ENCODE data around the gene ERRFI1.
"Not testable (repeated sequence)": the region's sequence is repeated elsewhere in the genome, so short reads cannot be mapped to it uniquely, and the experiment has no call there.

The ERRFI1 gene

GRCh38 chr1:8061210-8061609 lies 35.1 kb upstream of the ERRFI1 start:
- peak overlapping the region; percentile 81 for H3K9ac ChIP-seq (ENCODE audit: low read depth, low read length)
- no peaks in the 10 kb centered on the region for H3K9me3 ChIP-seq (replicated peaks; ENCODE audit: low read length)
- H3K4me3 ChIP-seq (ENCODE audit: low read length): no peak overlapping the region
- peaks cover 45% of the 10 kb centered on the region for H3K4me1 ChIP-seq (ENCODE audit: control insufficient read depth, insufficient read depth, low read length)
- H3K4me2 ChIP-seq (ENCODE audit: low read length): peak overlapping the region; percentile 75
- no peaks in the 10 kb centered on the region for H3K36me3 ChIP-seq (ENCODE audit: insufficient read depth, low read length)
- H3K27me3 ChIP-seq (ENCODE audit: control insufficient read depth, insufficient read depth, low read length): no peaks in the 10 kb centered on the region

- Histone ChIP-seq H3K36me3 (ENCODE audit: insufficient read depth, low read length) (no peaks in the 10 kb centered on the region), H3K4me1 (ENCODE audit: control insufficient read depth, insufficient read depth, low read length) (peaks cover 51% of the 10 kb centered on the region), H3K27me3 (ENCODE audit: control insufficient read depth, insufficient read depth, low read length) (no peaks in the 10 kb centered on the region), H3K9me3 (replicated peaks; ENCODE audit: low read length) (no peaks in the 10 kb centered on the region), H3K4me2 (ENCODE audit: low read length) (no peak overlapping the region), H3K9ac (ENCODE audit: low read depth, low read length) (peak overlapping the region; percentile 67), H3K4me3 (ENCODE audit: low read length) (no peak overlapping the region)
These were observed 33.1 kb upstream of the ERRFI1 start for GRCh38 chr1:8059161-8059622.

- H3K4me1 ChIP-seq (ENCODE audit: control insufficient read depth, insufficient read depth, low read length): peaks cover 48% of the 10 kb centered on the region
- not testable (repeated sequence) for H3K4me3 ChIP-seq (ENCODE audit: low read length)
These were observed 31.7 kb upstream of the ERRFI1 start for GRCh38 chr1:8057779-8058178.

GRCh38 chr1:8055973-8056372 lies 29.9 kb upstream of the ERRFI1 start:
- H3K36me3 ChIP-seq (ENCODE audit: insufficient read depth, low read length): no peaks in the 10 kb centered on the region
- H3K9me3 ChIP-seq (replicated peaks; ENCODE audit: low read length): no peaks in the 10 kb centered on the region
- H3K4me2 ChIP-seq (ENCODE audit: low read length): no peak overlapping the region
- H3K9ac ChIP-seq (ENCODE audit: low read depth, low read length): no peak overlapping the region
- no peak overlapping the region for H3K4me3 ChIP-seq (ENCODE audit: low read length)
- H3K4me1 ChIP-seq (ENCODE audit: control insufficient read depth, insufficient read depth, low read length): peaks cover 32% of the 10 kb centered on the region
- H3K27me3 ChIP-seq (ENCODE audit: control insufficient read depth, insufficient read depth, low read length): no peaks in the 10 kb centered on the region

More at GRCh38 chr1:8057779-8058178, 31.7 kb upstream of the ERRFI1 start:
- H3K4me2 ChIP-seq (ENCODE audit: low read length); H3K27me3 ChIP-seq (ENCODE audit: control insufficient read depth, insufficient read depth, low read length); H3K9ac ChIP-seq (ENCODE audit: low read depth, low read length); H3K36me3 ChIP-seq (ENCODE audit: insufficient read depth, low read length); H3K9me3 ChIP-seq (replicated peaks; ENCODE audit: low read length): not testable (repeated sequence)

GRCh38 chr1:8053878-8054567 lies 27.9 kb upstream of the ERRFI1 start:
- Histone ChIP-seq H3K4me2 (ENCODE audit: low read length) (no peak overlapping the region), H3K9me3 (replicated peaks; ENCODE audit: low read length) (no peaks in the 10 kb centered on the region), H3K27me3 (ENCODE audit: control insufficient read depth, insufficient read depth, low read length) (no peaks in the 10 kb centered on the region), H3K36me3 (ENCODE audit: insufficient read depth, low read length) (no peaks in the 10 kb centered on the region), H3K9ac (ENCODE audit: low read depth, low read length) (no peak overlapping the region), H3K4me1 (ENCODE audit: control insufficient read depth, insufficient read depth, low read length) (peaks cover 21% of the 10 kb centered on the region), H3K4me3 (ENCODE audit: low read length) (no peak overlapping the region)

- Histone ChIP-seq H3K4me3 (ENCODE audit: low read length) (no peak overlapping the region), H3K4me2 (ENCODE audit: low read length) (no peak overlapping the region), H3K4me1 (ENCODE audit: control insufficient read depth, insufficient read depth, low read length) (peaks cover 30% of the 10 kb centered on the region), H3K27me3 (ENCODE audit: control insufficient read depth, insufficient read depth, low read length) (no peaks in the 10 kb centered on the region), H3K36me3 (ENCODE audit: insufficient read depth, low read length) (no peaks in the 10 kb centered on the region), H3K9me3 (replicated peaks; ENCODE audit: low read length) (no peaks in the 10 kb centered on the region), H3K9ac (ENCODE audit: low read depth, low read length) (no peak overlapping the region)
These were observed 25.5 kb upstream of the ERRFI1 start for GRCh38 chr1:8051650-8052049.

GRCh38 chr1:8049229-8049628 lies 23.1 kb upstream of the ERRFI1 start:
- not testable (repeated sequence) for H3K27me3 ChIP-seq (ENCODE audit: control insufficient read depth, insufficient read depth, low read length); H3K4me2 ChIP-seq (ENCODE audit: low read length)
- H3K4me1 ChIP-seq (ENCODE audit: control insufficient read depth, insufficient read depth, low read length): peaks cover 33% of the 10 kb centered on the region

GRCh38 chr1:8047686-8048445 lies 21.8 kb upstream of the ERRFI1 start:
- Histone ChIP-seq H3K9me3 (replicated peaks; ENCODE audit: low read length) (no peaks in the 10 kb centered on the region), H3K4me3 (ENCODE audit: low read length) (peak overlapping the region; percentile 4), H3K9ac (ENCODE audit: low read depth, low read length) (peak overlapping the region; percentile 71)

More at GRCh38 chr1:8049229-8049628, 23.1 kb upstream of the ERRFI1 start:
- H3K9ac ChIP-seq (ENCODE audit: low read depth, low read length); H3K9me3 ChIP-seq (replicated peaks; ENCODE audit: low read length); H3K4me3 ChIP-seq (ENCODE audit: low read length); H3K36me3 ChIP-seq (ENCODE audit: insufficient read depth, low read length): not testable (repeated sequence)

GRCh38 chr1:8047112-8047511 lies 21.0 kb upstream of the ERRFI1 start:
- Histone ChIP-seq H3K27me3 (ENCODE audit: control insufficient read depth, insufficient read depth, low read length) (no peaks in the 10 kb centered on the region), H3K4me2 (ENCODE audit: low read length) (peak overlapping the region; percentile 59), H3K4me1 (ENCODE audit: control insufficient read depth, insufficient read depth, low read length) (peaks cover 33% of the 10 kb centered on the region), H3K36me3 (ENCODE audit: insufficient read depth, low read length) (no peaks in the 10 kb centered on the region), H3K9me3 (replicated peaks; ENCODE audit: low read length) (no peaks in the 10 kb centered on the region), H3K9ac (ENCODE audit: low read depth, low read length) (peak overlapping the region; percentile 71), H3K4me3 (ENCODE audit: low read length) (peak overlapping the region; percentile 4)

More at GRCh38 chr1:8047686-8048445, 21.8 kb upstream of the ERRFI1 start:
- H3K36me3 ChIP-seq (ENCODE audit: insufficient read depth, low read length): no peaks in the 10 kb centered on the region
- no peaks in the 10 kb centered on the region for H3K27me3 ChIP-seq (ENCODE audit: control insufficient read depth, insufficient read depth, low read length)
- peak overlapping the region; percentile 59 for H3K4me2 ChIP-seq (ENCODE audit: low read length)
- H3K4me1 ChIP-seq (ENCODE audit: control insufficient read depth, insufficient read depth, low read length): peaks cover 33% of the 10 kb centered on the region

GRCh38 chr1:8046391-8046790 lies 20.3 kb upstream of the ERRFI1 start:
- Histone ChIP-seq H3K4me3 (ENCODE audit: low read length) (no peak overlapping the region), H3K4me2 (ENCODE audit: low read length) (peak overlapping the region; percentile 28)

GRCh38 chr1:8043621-8044020 lies 17.5 kb upstream of the ERRFI1 start:
- peaks cover 45% of the 10 kb centered on the region for H3K4me1 ChIP-seq (ENCODE audit: control insufficient read depth, insufficient read depth, low read length)
- H3K9ac ChIP-seq (ENCODE audit: low read depth, low read length): no peak overlapping the region
- H3K9me3 ChIP-seq (replicated peaks; ENCODE audit: low read length): no peaks in the 10 kb centered on the region
- no peaks in the 10 kb centered on the region for H3K36me3 ChIP-seq (ENCODE audit: insufficient read depth, low read length)
- H3K4me3 ChIP-seq (ENCODE audit: low read length): no peak overlapping the region
- H3K27me3 ChIP-seq (ENCODE audit: control insufficient read depth, insufficient read depth, low read length): no peaks in the 10 kb centered on the region
- no peak overlapping the region for H3K4me2 ChIP-seq (ENCODE audit: low read length)

More at GRCh38 chr1:8046391-8046790, 20.3 kb upstream of the ERRFI1 start:
- H3K4me1 ChIP-seq (ENCODE audit: control insufficient read depth, insufficient read depth, low read length): peaks cover 33% of the 10 kb centered on the region
- no peaks in the 10 kb centered on the region for H3K27me3 ChIP-seq (ENCODE audit: control insufficient read depth, insufficient read depth, low read length)
- H3K9me3 ChIP-seq (replicated peaks; ENCODE audit: low read length): no peaks in the 10 kb centered on the region
- no peaks in the 10 kb centered on the region for H3K36me3 ChIP-seq (ENCODE audit: insufficient read depth, low read length)
- peak overlapping the region; percentile 37 for H3K9ac ChIP-seq (ENCODE audit: low read depth, low read length)
